BJ (cell line): ENCODE data around the gene PRDM5. TPM values are rescaled to one million over a fixed set of nuclear protein-coding genes. Genes with fewer than 3 reads are reported as not detected.

ENCODE experiments used
- CTCF ChIA-PET: fragments of 350-600 bp; formaldehyde crosslinking; extraction: SDS; loops from one replicate; lab custom pipeline; 2021; ENCODE audit warnings: antibody characterized with exemption, inconsistent platforms; lab: Yijun Ruan, JAX
- POLR2A ChIA-PET: fragments of 300-600 bp; sonication (Branson Sonifier 250); formaldehyde crosslinking; extraction: SDS; loops from one replicate; lab custom pipeline; 2021; ENCODE audit warnings: antibody characterized with exemption; lab: Charles Lee
- DNase-seq: peaks from one replicate; pipeline ENCODE4 v3.0.0-alpha.2; 2011; ENCODE audit warnings: low read depth
- H3K27me3 ChIP-seq: 2 replicates; pipeline ENCODE4 v1.6.0; 2011; ENCODE audit warnings: low read length; ENCODE audit not compliant: control insufficient read depth, insufficient read depth
- H3K36me3 ChIP-seq: 2 replicates; pipeline ENCODE4 v1.5.1; 2011; ENCODE audit warnings: low read length; ENCODE audit not compliant: control insufficient read depth, insufficient read depth
- H3K4me3 ChIP-seq: 2 replicates; pipeline ENCODE4 v1.5.1; 2011; ENCODE audit warnings: low read depth, mild to moderate bottlenecking, control low read depth, low read length
- polyA plus RNA-seq: library from polyadenylated mRNA; depleted of rRNA; stranded (reverse); fragments of >200 nt; gene quantifications from 2 replicates; pipeline ENCODE4 v1.2.3, GENCODE V29; 2011
- TF ChIP-seq, protein P1 (sequence below): IDR thresholded peaks from 2 replicates; pipeline ENCODE4 v1.5.1; 2011; ENCODE audit warnings: low read depth, mild to moderate bottlenecking, control low read depth, inconsistent platforms, low read length, moderate library complexity; ENCODE audit not compliant: insufficient read depth

Gene PRDM5
- polyA plus RNA-seq, 1 experiment: 5.3 TPM

DNA sequence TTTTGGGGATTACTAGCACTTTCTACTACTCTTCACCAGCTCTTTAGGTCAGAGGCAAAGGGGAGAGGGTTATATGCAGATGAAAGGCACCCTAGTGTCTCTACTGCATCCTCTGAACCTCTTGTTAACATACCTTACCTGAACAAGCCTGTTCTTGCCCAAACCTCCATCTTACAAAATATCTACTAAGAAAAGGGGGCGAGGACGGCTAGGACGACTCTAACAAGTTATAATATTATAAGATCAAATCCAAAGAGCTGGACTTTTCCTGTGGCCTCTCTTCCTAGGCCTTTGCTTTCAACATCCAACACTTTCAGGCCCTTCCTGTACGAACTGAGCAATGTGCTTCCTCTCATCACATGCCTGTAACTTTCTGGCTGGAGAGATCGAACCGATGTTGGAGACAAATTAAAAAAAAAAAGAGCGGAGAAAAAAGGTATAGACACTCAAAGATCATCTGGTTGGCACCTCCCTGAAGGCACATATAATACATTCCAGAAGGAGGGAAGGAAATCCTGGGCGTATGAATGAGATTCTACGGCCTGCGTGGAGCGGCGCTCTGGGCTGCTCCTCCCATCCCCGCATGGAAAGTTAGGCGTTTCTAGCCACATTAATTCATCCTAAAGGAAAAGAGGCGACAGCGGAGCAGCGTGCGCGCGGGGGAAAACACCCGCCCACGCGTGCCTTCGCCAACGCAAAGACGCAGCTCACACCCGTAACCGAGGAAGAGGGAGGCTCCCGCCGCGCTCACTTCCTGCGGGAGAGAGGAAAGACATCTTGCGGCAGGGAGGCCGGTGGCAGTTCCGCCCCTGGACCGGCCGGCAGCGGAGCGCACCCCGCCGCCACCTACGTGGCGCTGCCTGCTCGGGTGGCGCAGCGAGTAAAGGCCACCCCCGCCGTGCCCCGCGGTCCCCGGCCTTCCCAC, 808 bp downstream of the PRDM5 start:
- no peaks in the 10 kb centered on the region for H3K27me3 ChIP-seq
- TF ChIP-seq, protein P1, sequence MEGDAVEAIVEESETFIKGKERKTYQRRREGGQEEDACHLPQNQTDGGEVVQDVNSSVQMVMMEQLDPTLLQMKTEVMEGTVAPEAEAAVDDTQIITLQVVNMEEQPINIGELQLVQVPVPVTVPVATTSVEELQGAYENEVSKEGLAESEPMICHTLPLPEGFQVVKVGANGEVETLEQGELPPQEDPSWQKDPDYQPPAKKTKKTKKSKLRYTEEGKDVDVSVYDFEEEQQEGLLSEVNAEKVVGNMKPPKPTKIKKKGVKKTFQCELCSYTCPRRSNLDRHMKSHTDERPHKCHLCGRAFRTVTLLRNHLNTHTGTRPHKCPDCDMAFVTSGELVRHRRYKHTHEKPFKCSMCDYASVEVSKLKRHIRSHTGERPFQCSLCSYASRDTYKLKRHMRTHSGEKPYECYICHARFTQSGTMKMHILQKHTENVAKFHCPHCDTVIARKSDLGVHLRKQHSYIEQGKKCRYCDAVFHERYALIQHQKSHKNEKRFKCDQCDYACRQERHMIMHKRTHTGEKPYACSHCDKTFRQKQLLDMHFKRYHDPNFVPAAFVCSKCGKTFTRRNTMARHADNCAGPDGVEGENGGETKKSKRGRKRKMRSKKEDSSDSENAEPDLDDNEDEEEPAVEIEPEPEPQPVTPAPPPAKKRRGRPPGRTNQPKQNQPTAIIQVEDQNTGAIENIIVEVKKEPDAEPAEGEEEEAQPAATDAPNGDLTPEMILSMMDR: no peak
- H3K4me3 ChIP-seq: peak overlapping the region; percentile 67
- POLR2A ChIA-PET: no interaction called here
- H3K36me3 ChIP-seq: no peaks in the 10 kb centered on the region
- DNase-seq: no peak
- CTCF ChIA-PET: interaction anchor here (1.5 kb wide), 1 partner anchor 65 kb away, joined by 3 read pairs; no protein-coding TSS in a partner anchor

DNA sequence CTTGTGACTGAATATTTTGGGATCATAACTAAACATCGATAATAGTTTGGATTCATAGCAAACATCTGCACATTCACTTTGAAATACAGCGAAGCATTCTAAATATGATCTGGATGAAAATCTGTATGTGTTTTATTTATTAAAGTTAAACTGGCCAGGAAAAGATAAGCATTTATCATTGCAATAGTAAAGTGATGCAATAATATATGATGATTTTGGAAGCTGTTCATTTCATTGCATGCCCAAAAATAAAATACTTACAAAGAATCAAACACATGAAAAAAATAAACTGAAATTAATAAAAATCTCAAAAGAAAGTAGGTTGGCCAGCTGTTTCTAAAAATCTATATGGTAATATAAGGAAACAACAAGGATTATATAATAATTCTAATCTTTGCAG, 1.9 kb downstream of the PRDM5 start:
- Histone ChIP-seq H3K36me3 (no peaks in the 10 kb centered on the region), H3K27me3 (no peaks in the 10 kb centered on the region), H3K4me3 (no peak overlapping the region)
- no peak for DNase-seq
- ChIA-PET CTCF (interaction anchor here (0.6 kb wide), 1 partner anchor 13 kb away, joined by 3 read pairs; no protein-coding TSS in a partner anchor), POLR2A (no interaction called here)
- TF ChIP-seq, protein P1: no peak

DNA sequence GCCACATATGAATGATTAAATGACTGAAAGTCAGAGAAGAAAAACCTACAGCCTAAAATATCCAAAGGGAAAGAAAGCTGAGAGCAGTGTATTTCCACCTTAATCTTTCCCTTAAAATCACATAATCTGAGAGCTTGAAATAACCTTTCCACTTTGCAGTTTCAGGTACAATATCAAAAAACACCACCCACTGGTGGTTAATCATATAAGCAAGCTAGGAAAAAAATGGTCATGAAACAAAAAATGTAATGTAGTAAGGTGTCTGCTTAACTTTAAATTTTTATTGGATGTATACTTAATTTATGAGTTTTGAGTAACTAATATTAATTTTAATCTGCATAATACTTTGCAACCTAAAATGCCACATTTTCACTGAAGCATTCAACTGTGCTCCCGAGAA, 3.2 kb downstream of the PRDM5 start:
- TF ChIP-seq, protein P1: 0 out of 2 replicates have a peak, but pooled peaks have one; percentile 20
- H3K27me3 ChIP-seq: no peaks in the 10 kb centered on the region
- CTCF ChIA-PET: interaction anchor here (1.1 kb wide), 1 partner anchor 11 kb away, joined by 4 read pairs; no protein-coding TSS in a partner anchor
- no peaks in the 10 kb centered on the region for H3K36me3 ChIP-seq
- POLR2A ChIA-PET: interaction anchor here (0.6 to 0.7 kb wide), 2 partner anchors 17 to 33 kb away, joined by 3 read pairs; no protein-coding TSS in a partner anchor
- no peak overlapping the region for H3K4me3 ChIP-seq
- no peak for DNase-seq

DNA sequence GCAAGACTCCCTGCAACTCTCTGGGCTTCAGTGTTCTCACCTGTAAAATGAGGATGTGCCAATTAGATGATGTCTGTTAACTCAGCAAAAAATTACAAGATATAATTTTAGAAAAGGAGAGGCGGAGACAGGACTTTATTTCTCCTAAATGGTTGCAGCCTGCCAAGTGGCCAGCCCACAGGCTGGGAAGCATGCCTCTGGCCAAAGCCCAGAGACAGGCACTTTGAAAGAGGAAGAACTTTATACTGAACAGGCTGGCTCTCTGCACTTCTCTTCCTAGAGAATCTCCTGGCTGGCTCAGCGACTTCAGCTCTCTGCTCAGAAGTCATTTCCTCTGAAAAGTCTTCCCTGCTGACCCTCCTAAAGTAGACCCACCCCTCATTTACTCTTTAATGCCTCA, 3.7 kb downstream of the PRDM5 start:
- DNase-seq: no peak
- TF ChIP-seq, protein P1: no peak
- POLR2A ChIA-PET: interaction anchor here (0.7 kb wide), 1 partner anchor 32 kb away, joined by 3 read pairs; no protein-coding TSS in a partner anchor
- Histone ChIP-seq H3K36me3 (no peaks in the 10 kb centered on the region), H3K4me3 (no peak overlapping the region), H3K27me3 (no peaks in the 10 kb centered on the region)
- CTCF ChIA-PET: no interaction called here

DNA sequence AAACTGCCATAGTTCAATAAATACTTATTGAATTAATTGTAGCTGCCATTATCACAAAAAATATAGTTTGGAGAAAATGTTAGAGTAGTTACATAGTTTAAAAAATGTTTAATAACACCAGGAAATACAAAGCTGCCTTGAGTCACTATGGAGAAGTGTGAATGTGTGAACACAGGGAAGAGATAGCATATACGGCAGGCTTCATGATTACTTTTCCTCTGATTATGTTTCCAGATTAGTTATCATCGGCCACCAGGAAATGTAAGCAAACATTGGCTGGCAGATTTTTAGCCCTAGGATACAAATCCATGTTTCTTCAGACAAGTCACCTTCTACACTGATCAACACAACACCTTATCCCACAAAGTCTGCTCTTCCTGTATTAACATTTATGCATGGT, 4.4 kb downstream of the PRDM5 start:
- no peaks in the 10 kb centered on the region for H3K36me3 ChIP-seq
- CTCF ChIA-PET: no interaction called here
- H3K27me3 ChIP-seq: no peaks in the 10 kb centered on the region
- H3K4me3 ChIP-seq: no peak overlapping the region
- POLR2A ChIA-PET: no interaction called here
- no peak for DNase-seq
- TF ChIP-seq, protein P1: no peak
